Raji (cell line): ENCODE data around the gene HSPBP1.

Experiments used
- POLR2A ChIP-seq: IDR thresholded peaks from 2 replicates; pipeline ENCODE4 v1.6.1; 2011; ENCODE audit warnings: low read depth, low read length, control low read depth; ENCODE audit not compliant: insufficient read depth

The HSPBP1 gene, protein sequence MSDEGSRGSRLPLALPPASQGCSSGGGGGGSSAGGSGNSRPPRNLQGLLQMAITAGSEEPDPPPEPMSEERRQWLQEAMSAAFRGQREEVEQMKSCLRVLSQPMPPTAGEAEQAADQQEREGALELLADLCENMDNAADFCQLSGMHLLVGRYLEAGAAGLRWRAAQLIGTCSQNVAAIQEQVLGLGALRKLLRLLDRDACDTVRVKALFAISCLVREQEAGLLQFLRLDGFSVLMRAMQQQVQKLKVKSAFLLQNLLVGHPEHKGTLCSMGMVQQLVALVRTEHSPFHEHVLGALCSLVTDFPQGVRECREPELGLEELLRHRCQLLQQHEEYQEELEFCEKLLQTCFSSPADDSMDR

GRCh38 chr19:55279770-55280643 lies at the start of gene HSPBP1:
TSS of gene HSPBP1 (minus strand) at chr19:55280110. CDS start at chr19:55279608, 502 bp downstream.
- TF ChIP-seq POLR2A: peak; percentile 71

- TF ChIP-seq POLR2A: no peak
Observed at GRCh38 chr19:55325172-55325571, 45.3 kb upstream of the HSPBP1 start, which contains the start of gene TMEM150B. TSS of gene TMEM150B (minus strand) at chr19:55325341. CDS start at chr19:55321036, 4,305 bp downstream.

- TF ChIP-seq POLR2A: no peak
Observed at GRCh38 chr19:55324662-55325061, 44.8 kb upstream of the HSPBP1 start.

DNA sequence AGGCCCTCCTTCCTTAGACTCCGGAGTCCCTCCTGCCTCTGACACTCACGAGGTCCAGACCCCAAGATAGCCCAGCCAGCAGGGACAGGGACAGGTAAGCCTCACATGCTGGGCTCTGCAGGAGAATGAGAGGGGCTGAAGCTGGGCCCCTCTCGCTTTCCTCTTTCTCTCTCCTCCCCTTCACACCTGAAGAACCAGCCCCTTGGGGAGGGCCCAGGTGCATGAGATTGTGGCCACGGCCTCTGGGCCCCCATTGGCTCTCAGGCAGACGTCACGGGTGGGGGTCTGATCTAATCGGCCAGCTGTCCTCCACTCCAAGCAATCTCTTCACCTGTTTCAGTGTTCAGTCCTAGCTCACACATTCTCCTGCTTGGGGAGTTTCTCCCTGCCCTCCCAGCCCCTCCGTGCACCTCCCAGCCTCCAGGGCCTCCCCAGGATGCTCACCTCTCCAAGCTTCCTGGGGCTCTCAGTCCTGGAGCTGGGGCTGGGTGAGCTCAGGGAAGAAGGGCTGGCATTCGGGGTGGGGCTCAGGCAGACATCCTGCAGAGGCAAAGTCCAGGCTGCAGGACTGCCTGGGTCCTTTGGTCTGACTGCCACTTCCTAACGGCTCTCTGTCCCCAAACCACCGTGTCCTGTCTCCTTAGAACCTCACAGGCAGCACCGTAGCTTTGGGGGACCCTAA lies 42.4 kb upstream of the HSPBP1 start:
- TF ChIP-seq POLR2A: no peak

DNA sequence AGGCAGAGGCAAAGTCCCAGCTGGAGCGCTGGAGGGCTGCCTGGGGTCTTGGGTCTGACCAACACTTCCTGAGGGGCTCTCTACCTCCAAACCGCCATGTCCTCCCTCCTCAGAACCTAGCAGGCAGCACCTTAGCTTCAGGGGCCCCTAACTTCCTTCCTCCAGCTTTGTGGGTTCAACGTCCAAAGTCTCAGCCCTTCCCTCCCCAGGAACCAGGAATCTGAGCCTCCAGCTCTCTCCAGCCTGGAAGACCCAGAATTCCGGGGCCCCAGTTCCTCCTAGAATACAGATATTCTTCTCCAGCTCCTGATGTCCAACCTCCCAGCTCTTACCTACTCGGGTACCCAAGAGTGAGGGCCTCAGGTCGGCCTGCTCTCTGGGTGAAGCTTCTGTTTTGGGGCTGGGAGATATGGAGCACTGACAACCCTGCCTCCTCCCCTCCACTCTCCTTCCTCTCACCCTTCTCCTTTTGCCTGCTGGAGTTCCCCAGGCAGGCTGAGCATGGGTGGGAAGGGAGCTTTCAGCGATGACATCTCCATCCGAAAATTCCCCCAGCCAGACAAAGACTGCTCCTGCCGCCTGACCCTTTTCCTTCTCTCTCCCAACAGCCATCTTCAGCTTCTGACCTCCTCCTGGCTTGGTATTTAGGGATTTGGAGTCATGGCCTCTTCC lies 41.7 kb upstream of the HSPBP1 start:
- no peak for TF ChIP-seq POLR2A

DNA sequence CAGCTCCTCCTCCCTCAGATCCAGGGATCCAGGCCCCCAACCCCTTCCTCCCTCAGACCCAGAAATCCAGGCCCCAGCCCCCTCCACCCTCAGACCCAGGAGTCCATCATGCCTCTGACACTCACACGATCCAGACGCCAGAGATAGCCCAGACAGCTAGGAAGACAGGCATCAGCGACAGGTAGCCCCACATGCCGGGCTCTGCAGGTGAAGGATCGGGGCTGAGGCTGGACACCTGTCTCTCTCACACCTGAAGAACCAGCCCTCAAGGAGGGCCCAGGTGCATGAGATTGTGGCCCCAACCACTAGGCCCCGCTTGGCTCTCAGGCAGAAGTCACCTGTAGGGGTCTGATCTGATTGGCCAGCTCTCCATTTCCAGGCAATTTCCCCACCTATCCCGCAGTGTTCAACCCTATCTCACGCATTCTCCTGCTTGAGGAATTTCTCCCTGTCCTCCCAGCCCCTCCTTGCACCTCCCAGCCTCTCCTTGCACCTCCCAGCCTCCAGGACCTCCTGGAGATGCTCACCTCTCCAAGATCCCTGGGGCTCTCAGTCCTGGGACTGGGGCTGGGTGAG lies 41.0 kb upstream of the HSPBP1 start:
- TF ChIP-seq POLR2A: no peak

- TF ChIP-seq POLR2A: no peak
Observed at GRCh38 chr19:55319785-55320184, 39.9 kb upstream of the HSPBP1 start.

GRCh38 chr19:55316646-55317045 lies 36.7 kb upstream of the HSPBP1 start:
- no peak for TF ChIP-seq POLR2A

- no peak for TF ChIP-seq POLR2A
Observed at GRCh38 chr19:55315956-55316525, 36.1 kb upstream of the HSPBP1 start.

- TF ChIP-seq POLR2A: no peak
Observed at GRCh38 chr19:55314396-55314795, 34.5 kb upstream of the HSPBP1 start.

DNA sequence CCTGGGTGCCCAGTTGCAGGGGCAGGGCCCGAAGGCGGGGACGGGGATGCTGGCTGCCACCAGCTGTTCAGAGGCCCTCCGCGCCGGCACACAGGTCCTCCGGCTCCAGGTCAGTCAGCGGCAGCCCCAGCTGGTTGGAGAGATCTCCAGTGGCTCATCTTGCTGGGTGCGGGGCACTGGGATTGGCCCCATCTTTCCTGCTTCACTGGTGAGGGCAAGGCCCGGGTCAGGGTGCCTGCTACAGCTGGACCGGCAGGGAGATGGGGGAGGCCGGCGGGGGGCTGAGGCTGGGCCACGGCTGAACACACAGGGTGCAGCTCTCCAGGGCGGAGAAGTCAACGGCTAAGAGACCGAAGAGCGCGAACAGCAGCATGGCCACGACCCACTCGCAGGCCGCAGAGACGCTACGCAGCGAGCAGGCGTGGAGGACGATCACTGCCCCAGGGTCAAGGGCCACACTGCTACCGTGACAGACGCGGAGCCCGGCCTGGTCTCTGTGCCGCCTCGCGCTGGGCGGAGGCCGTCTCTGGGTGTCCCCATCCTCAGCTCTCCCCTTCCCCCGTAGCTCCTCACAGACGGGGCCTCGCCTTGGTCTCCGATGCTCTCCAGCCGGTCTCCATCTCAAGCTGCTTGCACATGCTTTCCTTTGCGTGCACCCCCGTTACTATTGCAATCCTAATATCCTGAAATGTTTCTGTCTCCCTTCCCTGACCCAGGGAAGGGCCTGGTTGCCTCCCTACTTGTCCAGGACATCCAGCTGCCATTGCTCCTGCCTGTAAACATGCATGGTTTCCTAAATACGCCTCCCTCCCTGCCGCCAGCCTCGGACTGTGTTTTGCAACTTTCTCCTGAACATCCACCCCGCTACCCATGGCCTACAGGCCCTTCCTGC lies 33.0 kb upstream of the HSPBP1 start:
- no peak for TF ChIP-seq POLR2A

- TF ChIP-seq POLR2A: no peak
Observed at GRCh38 chr19:55311797-55312196, 31.9 kb upstream of the HSPBP1 start.

DNA sequence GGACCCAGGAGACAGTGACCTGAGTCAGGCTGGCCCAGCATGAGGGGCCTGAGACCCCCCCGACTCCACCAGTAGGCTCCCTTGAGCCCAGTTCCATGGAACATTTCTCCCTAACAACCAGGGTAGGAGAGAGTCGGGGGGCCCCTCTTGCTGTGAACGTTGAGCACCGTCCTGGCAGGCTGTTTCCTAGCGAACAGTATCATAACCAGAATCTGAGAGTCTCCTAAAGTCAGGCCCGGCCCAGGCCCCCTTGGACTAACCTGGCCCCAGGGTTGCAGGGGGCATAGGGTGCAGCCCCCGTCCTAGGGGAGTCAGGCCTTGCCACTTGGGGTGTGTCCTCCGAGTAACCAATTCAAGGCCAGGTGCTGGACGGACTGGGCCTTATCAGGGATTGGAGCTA lies 31.5 kb upstream of the HSPBP1 start:
- no peak for TF ChIP-seq POLR2A
